Posterior cingulate gyrus (tissue), 11 donors: ENCODE data around the gene UBA1.

Experiments used
- DNase-seq, 10 donors: peaks; one replicate each; pipeline versions ENCODE4 v3.0.0 to v3.0.0-alpha.2; 2020 to 2021; ENCODE audit warnings: mixed read lengths in 3 of 10
- intact Hi-C: fragments of 100-400 bp; cut with DNase I; formaldehyde crosslinking; loops from one replicate; pipeline ENCODE4 v1.15.1; 2023

The UBA1 gene

DNA sequence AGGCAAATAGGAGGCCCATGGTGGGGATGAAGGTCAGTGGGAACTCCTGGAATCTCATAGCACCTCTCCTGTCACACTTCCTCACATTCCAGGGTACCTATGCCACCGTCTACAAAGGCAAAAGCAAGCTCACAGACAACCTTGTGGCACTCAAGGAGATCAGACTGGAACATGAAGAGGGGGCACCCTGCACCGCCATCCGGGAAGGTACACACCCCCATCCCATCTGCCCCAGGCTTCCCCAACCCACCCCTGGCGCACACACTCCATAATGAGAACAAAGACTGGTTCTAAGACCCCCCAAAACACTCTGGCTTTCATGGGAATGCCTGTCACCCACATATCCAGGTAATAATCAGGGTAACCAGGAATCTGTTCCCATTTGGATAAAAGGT, 31.3 kb downstream of the UBA1 start:
- intact Hi-C loops, result no loop called here
- peak in 1 of 10 donors; percentile 45 for DNase-seq

DNA sequence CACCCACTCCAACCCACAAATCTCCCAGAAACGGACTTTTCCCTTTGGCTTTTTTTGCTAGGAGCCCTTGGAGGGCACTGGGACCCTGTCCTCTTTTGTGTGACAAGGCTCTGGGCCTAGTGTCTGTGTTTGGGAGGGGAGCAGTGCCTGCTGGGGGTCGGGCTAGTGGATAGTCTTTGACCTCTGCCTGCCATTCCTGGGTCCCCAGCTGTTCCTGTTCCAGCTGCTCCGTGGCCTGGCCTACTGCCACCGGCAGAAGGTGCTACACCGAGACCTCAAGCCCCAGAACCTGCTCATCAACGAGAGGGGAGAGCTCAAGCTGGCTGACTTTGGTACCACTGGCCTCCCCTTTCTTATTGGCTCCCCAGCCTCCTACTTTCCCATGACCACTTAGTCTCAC, 32.4 kb downstream of the UBA1 start:
- peak in 2 of 10 donors; percentile 64 to 67 for DNase-seq
- intact Hi-C loops, result no loop called here

DNA sequence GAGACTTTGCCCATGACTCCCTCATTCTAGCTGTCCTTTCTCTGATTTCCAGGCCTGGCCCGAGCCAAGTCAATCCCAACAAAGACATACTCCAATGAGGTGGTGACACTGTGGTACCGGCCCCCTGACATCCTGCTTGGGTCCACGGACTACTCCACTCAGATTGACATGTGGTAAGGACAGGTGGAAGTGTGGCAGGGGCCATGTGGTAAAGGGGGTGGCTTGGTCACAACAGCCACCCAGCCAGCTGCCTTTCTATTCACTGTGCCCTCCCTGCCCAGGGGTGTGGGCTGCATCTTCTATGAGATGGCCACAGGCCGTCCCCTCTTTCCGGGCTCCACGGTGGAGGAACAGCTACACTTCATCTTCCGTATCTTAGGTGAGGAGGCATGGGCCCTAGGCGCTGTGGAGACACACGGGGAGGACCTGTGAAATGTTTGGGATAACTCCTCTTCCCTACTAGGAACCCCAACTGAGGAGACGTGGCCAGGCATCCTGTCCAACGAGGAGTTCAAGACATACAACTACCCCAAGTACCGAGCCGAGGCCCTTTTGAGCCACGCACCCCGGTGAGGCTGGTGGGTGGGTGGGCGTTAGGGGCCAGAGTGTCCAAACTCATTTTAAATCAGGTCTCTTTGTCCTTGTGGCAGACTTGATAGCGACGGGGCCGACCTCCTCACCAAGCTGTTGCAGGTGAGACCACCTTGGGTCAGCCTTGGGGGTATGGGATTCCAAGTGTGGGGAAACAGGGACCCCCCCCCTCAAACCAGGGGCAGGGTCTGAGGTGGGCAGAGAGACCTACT, 33.1 kb downstream of the UBA1 start:
- peak in 2 of 10 donors; percentile 10 to 64 for DNase-seq
- intact Hi-C loops, result no loop called here

DNA sequence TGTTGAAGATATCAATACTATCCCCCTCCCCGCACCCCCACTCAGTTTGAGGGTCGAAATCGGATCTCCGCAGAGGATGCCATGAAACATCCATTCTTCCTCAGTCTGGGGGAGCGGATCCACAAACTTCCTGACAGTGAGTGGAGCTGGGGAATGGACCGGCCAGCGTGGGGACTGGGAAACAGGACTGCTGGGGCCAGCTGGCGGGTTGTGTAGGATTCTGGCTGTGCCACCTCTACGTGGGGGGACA, 33.6 kb downstream of the UBA1 start:
- intact Hi-C loops, result no loop called here
- DNase-seq, result peak in 2 of 10 donors; percentile 4 to 66

DNA sequence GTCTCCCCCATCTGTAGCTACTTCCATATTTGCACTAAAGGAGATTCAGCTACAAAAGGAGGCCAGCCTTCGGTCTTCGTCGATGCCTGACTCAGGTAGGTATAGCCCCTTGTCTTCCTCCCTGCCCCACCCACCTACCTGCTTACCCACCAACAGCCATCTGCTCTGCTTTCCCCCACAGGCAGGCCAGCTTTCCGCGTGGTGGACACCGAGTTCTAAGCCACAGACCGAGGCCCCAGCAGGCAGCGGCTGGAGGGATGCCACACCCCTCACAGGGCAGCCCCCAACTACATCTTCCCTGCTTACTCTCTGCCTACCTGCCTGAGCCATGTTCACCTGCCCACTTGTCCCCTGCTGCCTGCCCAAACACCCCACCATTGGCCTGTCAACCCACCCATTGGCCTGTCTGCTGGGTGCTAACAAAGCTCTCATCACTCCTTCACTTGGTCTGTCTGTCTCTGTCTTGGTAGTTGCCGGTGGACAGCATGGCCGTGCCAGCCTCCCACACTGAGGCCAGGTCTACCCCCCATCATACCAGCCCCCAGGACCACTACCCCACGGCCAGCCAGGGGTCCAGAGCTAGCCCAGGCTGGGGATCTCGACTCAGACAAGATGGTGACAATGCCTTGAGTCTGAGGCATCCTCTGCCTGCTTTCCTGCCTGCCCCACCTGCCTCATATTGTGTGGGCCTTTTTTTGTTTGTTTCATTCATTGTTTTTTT, 35.1 kb downstream of the UBA1 start:
- intact Hi-C loops, result no loop called here
- peak in 2 of 10 donors; percentile 54 to 66 for DNase-seq

DNA sequence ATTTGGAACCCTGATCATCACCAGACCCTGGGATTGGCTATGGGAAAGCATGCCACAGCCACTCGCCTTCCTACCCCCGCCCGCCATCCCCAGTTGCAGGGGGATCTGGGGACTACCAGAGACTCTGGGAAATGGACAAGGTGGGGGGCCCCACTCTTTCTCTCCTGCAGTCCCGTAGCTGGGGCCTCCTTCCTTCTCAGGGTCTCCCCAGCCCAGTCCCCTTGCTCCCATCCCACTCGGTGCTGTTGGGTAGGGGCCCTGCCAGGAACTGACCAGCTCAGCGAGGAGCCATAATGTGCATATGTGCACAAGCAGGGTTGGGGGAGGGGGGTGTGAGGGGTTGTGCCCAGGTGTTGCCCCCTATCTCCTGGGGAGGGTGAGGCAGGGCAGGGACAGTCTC, 35.8 kb downstream of the UBA1 start:
- intact Hi-C loops, result no loop called here
- DNase-seq, result no peak

DNA sequence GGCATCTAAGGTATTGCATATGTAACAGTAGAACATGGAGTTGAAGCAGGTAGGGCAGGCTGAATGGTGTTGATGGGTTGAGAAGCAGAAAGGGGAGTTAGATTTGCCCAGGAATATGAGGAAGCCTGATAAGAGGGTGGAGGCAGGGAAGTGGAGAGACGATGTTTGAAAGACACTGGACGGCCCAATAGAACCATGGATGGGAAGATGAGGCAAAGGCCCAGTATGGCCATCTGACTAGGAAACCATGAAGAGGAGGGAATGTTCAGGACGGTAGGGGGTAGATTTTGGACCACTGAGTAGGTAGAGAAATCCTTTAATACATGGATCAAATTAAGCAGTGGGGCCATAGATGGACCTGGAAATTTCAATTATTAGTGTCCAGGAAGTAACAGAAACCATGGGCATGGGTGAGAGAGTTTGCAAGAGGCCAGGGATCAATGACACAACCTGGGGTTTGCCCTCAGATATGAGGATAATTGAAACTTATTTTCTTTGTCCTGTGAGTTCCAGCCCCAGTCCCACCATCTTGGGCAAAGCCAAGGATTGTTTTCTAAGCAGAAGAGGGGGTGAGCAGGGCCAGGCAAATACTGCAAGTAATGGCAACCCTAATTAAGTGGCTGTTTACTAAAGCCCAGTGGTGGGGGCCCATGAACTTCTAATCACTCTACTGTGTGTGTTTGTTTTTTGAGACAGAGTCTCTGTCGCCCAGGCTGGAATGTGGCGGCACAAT, 36.7 kb downstream of the UBA1 start:
- DNase-seq, result no peak
- intact Hi-C loops, result loop anchor here (10.0 kb wide), 1 partner anchor 134 kb away; no protein-coding TSS in a partner anchor

DNA sequence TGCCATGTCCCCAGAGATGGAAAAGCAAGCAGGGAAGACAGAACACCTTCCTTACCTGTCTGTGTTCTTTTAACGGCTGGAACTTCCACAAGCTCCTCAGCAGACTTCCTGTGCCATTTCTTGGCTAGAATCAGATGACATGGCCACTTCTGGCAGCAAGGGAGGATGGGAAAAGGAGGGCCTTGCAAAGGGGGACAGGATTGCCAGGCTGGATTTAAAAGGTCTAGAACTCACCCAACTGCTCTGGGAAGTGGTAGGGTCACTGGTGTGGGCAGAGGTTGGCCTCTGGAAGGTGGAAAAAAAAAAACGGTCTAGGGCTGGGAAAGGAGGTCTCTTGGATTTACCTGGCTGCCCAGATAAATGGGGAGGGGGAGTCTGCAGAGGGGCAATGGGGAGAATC, 37.5 kb downstream of the UBA1 start:
- no peak for DNase-seq
- intact Hi-C loops, result loop anchor here (10.0 kb wide), 1 partner anchor 134 kb away; no protein-coding TSS in a partner anchor

DNA sequence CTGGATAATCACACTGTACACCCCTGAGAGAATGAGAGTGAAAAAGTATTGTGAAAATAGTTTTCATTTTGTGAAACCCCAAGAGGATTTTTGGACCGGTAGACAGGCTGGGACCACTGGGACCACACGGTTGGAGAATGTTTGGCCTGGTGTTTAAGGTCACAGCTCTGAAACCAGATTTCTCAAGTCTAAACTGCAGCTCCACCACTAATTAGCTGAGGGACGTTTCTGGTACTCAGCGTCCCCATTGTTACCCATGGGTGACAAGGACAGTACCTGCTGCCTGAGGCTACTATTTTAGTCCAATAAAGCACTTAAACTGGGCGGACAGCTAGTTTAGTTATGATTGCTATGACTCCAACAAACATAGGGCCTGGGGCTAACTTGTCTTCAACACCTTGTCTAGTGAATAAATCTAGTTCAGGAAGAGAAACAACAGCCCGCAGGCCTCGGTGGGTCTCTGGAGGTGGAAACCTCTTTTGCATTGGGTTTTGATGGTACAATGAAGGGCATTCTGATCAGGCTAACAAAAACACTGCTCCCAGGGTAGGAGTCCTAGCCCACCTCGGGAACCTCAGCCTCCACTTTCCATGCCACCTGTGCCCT, 38.7 kb downstream of the UBA1 start:
- no peak for DNase-seq
- intact Hi-C loops, result loop anchor here (10.0 kb wide), 1 partner anchor 133 kb away; no protein-coding TSS in a partner anchor

DNA sequence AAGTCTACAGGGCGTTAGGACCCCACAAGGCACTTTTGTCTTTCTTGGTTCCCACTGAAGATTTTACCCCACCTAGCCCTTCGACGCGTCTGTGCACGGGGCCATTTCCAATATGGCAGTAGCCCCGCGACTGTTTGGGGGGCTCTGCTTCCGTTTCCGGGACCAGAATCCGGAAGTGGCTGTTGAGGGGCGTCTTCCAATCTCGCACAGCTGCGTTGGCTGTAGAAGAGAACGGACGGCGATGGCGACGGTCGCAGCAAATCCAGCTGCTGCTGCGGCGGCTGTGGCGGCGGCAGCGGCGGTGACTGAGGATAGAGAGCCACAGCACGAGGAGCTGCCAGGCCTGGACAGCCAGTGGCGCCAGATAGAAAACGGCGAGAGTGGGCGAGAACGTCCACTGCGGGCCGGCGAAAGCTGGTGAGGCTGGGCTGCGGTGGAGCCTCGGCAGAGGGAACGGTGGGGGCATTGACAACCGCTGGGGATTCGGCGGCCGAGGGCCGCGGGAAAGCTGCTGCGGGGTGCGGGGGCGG, 39.2 kb downstream of the UBA1 start, which contains the start of gene USP11:
Gene USP11 (plus strand): TSS at position 207 of the 530 bp plus-strand sequence. CDS start 35 bp downstream, at position 242.
- intact Hi-C loops, result loop anchor here (10.0 kb wide), 1 partner anchor 132 kb away; no protein-coding TSS in a partner anchor
- DNase-seq, result peak in 9 of 10 donors; percentile 36 to 93 (median 63)

DNA sequence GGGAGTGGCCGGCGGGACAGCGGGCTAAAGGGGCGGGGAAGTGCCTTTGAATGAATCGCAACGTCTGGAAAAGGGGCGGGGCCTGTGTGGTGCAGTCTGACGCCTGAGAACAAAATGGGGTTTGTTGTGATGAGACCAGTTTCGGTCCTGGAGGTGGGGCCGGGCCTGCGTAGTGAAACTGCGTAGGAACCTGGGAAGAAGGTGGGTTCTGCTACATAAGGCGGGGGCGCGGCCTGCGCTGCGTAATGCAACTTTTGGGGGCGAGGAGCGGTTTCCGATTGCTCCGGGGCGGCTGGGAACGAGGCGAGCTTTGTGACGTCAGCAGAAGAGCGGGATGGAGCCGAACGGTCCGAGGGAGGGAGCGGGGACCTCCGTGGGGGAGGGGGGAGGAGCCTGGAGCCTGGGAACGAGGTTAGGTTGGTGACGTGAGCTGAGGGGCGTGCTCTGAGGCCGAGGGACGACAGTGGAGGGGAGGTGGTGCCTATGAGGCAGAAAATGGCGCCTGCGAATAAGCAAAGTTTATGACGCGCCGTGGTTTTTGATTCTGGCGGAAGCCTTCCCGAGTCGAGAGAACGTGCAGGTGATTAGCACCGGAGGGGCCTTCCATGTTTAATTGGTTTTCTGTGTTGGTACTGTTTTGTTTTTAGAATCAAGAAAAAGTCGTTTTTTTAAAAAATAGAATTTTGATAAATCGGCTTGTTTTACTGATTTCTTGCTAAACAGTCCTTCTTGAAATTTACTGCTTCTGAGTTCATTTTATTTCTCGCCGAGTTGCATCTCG, 39.9 kb downstream of the UBA1 start:
- peak; percentile 84 to 99 (median 90) for DNase-seq
- intact Hi-C loops, result loop anchor here (10.0 kb wide), 1 partner anchor 131 kb away; no protein-coding TSS in a partner anchor

DNA sequence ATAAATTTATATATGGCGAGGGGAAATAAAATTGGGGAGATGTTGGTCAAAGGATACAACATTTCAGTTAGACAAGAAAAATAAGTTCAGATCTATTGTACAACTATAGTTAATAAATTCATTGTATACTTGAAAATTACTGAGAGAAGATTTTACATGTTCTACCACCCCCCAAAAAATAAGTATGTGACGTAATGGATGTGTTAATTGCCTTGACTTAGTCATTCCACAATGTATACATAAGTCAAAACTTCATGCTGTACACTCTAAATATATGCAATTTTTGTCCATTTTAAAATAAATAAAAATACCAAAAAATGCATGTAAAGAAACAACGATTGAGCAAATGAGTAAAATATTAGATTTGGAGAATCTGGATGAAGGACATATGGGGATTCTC, 41.0 kb downstream of the UBA1 start:
- intact Hi-C loops, result loop anchor here (10.0 kb wide), 1 partner anchor 130 kb away; no protein-coding TSS in a partner anchor
- DNase-seq, result no peak

DNA sequence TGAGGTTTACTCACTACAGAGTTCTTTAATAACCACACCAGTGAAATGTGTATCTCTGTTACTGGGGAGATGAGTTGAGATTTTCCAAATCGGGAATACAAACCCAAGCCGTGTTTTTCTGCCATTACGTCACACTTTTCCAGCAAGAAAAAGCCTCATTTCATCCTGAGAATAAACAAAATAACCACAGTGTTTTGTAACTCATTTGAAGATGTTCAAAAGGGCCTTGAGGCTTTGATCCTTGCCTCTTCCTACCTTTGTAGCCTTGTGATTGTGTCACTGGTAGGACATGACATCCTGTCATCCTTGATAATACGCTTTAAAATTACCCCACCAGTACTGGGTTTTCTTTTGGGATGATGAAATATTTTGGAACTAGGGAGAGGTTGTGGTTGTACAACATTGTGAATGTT, 42.1 kb downstream of the UBA1 start:
- intact Hi-C loops, result loop anchor here (10.0 kb wide), 1 partner anchor 129 kb away; no protein-coding TSS in a partner anchor
- DNase-seq, result no peak

DNA sequence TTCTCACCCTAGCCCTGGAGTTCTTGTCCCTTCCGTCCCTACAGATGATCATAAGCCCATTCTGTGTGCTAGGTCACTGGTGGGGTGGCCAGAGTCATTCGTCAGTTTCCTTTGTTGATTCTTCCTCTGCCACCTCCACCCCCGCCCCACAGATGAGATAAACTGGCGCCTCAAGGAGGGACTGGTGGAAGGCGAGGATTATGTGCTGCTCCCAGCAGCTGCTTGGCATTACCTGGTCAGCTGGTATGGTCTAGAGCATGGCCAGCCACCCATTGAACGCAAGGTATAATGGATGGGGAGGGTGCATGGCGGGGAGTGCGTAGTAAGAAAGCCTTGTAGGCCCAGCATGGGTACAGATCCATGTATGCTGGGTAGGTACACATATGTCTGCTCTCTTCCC, 45.6 kb downstream of the UBA1 start:
- intact Hi-C loops, result loop anchor here (10.0 kb wide), 1 partner anchor 126 kb away; no protein-coding TSS in a partner anchor
- no peak for DNase-seq

DNA sequence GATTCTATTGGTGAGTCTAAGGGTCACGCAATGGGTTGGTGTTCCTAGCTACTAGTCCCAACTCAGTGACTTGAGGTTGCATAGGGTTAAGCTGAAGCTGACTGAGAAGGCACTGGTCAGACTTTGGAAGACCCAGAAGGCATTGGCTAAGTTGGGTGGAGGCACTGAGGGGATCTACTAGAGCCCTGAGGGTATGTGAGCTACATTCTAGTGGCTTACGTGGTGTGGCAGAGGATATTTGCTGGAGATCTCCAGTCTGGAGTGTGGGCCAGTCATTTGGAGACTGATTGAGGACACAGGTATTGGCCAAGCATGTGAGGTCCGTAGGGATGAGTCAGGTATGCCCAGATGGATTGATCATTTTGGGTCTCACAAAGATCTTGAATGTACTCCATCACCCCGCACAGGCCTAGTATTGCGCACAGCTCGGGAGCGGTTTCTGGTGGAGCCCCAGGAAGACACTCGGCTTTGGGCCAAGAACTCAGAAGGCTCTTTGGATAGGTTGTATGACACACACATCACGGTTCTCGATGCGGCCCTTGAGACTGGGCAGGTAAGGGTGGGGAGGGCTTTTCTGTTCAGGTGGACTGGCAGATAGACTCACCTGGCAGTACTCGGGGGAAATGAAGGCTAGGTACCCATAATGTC, 46.4 kb downstream of the UBA1 start:
- intact Hi-C loops, result loop anchor here (10.0 kb wide), 1 partner anchor 125 kb away; no protein-coding TSS in a partner anchor
- DNase-seq, result no peak

DNA sequence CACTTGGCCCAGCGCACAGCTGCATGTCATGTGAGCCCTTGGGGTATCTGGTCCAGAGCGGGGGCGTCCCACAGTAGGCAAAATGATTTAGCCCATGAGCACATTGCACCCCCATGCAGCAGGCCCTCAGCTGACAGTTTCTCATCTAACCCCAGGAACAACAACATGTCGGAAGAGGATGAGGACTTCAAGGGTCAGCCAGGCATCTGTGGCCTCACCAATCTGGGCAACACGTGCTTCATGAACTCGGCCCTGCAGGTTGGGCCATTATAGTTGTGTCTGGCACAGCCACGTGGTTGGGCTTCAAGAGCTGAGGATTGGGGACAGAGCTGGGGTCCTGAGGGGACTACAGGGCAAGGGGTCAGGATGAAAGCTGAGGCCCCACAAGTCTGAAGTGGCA, 47.0 kb downstream of the UBA1 start:
- no peak for DNase-seq
- intact Hi-C loops, result no loop called here

DNA sequence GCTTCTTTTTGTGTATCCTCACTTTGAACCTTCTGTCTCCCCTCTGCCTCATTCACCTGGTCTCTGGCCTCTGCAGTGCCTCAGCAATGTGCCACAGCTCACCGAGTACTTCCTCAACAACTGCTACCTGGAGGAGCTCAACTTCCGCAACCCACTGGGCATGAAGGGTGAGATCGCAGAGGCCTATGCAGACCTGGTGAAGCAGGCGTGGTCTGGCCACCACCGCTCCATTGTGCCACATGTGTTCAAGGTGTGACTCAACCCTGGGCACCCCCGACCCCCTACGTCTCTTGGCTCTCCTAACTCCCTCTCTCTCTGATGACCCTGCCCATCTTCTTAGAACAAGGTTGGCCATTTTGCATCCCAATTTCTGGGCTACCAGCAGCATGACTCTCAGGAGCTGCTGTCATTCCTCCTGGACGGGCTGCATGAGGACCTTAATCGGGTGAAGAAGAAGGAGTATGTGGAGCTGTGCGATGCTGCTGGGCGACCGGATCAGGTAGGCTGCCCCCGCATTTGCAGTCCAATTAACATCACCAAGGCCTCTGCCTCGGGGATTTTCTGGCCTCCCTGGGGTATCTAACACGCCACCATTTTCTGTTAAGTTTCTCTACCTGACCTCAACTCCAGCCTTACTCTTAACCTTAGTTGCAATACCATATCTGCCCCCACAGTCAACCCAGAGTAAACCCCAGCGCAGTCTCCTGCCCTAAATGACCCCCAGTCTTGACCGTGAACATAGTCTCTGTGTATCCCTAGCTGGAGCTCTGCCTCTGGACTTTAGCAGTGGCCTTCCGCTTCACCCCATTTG, 47.8 kb downstream of the UBA1 start:
- DNase-seq, result no peak
- intact Hi-C loops, result no loop called here

DNA sequence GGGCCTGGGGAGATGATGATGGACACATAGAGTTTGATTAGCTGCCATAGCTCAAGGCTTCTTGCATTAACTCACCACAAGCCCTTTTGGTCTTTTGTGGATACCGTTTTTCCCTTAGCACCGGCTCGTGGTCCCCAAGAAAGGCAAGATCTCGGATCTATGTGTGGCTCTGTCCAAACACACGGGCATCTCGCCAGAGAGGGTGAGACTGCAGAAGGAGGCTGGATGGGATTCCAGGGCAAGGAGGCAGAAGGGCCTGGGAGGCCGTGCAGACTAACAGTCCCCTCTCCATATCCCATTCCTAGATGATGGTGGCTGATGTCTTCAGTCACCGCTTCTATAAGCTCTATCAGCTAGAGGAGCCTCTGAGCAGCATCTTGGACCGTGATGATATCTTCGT, 48.7 kb downstream of the UBA1 start:
- no peak for DNase-seq
- intact Hi-C loops, result no loop called here
